Medulla oblongata (tissue), 1 donor: ENCODE data around the gene ZBTB5.
"Not testable (repeated sequence)": the region's sequence is repeated elsewhere in the genome, so short reads cannot be mapped to it uniquely, and the experiment has no call there.

Experiments used
- DNase-seq: peaks from one replicate; pipeline ENCODE4 v3.0.0-alpha.2; 2015; ENCODE audit errors: extremely low spot score

The ZBTB5 gene

GRCh38 chr9:37486616-37487548 is 21.6 kb upstream of the ZBTB5 start:
- peak; percentile 88 for DNase-seq

- DNase-seq: no peak
These were observed 21.0 kb upstream of the ZBTB5 start for GRCh38 chr9:37486256-37486615.

DNA sequence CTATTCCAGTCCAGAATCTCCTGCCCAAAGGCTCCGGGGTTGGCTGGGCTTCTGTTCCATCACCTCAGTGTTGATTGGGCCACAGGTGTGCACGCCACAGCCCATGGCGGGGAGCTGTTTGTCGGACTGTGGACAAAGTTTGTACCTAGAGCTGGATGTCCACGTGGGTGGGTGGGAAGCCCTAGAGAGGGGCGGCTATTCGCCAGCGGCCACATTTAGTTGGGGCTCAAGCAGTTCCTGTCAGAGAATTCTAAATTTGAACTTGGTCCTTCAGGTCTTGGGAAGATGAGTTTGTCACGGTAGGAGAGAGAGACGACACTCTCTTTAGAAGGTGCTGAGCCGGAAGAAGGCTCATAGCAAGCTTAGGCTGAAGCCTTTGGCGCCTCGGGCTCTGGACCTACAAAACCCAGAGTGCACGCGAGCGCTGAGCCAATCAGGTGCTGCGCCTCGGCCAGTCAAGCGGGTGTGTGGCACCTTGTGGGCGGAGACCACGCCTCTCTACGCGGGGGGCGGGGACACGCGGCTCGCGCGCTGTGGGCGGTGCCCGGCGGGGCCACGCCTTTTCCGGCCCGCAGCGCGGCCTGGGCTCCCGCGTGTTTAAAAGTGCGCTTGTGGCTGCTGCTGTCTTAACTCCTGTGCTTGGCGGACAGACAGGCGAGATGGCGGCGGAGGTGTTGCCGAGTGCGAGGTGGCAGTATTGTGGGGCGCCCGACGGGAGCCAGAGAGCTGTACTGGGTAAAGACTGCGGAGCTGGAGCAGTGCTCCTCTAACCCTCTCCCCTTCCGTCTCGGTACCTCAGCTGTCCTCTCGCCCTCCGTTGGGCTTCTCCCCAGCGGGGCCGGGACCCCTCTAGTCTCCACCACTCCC is 20.4 kb upstream of the ZBTB5 start, which contains the start of gene POLR1E:
Gene POLR1E, plus strand, starts transcription at position 560 of the 867 bp plus-strand sequence. Its CDS starts 100 bp downstream, at position 660.
- DNase-seq: peak; percentile 94

GRCh38 chr9:37480759-37481158 is 15.5 kb upstream of the ZBTB5 start:
- DNase-seq: no peak

DNA sequence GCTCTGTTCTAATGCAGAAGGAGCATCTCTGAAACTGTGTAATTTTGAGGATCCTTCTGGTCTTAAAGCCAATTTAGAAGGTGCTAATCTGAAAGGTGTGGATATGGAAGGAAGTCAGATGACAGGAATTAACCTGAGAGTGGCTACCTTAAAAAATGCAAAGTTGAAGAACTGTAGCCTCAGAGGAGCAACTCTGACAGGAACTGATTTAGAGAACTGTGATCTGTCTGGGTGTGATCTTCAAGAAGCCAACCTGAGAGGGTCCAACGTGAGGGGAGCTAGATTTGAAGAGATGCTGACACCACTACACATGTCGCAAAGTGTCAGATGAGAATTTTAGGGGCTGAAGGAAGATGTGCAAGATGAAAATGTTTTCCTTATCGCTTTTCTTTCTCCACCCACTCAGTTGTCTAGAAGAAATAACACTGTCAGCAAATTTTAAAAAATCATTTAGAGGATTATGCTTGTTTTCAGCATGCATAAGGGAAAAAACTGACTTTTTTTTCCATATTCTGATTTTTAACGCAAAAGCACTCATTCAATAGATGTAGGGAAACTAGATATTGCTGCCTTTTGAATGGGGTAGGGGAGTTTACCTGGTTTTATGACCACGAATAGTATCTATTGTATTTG is 12.9 kb upstream of the ZBTB5 start:
- DNase-seq: not testable (repeated sequence)

DNA sequence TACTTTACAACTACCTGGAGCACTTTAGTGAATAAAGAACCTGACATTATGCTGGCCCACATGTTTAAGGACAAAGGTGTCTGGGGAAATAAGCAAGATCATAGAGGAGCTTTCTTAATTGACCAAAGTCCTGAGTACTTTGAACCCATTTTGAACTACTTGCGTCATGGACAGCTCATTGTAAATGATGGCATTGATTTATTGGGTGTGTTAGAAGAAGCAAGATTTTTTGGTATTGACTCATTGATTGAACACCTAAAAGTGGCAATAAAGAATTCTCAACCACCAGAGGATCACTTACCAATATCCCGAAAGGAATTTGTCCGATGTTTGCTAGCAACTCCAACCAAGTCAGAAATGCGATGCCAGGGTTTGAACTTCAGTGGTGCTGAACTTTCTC is 12.2 kb upstream of the ZBTB5 start:
- not testable (repeated sequence) for DNase-seq

DNA sequence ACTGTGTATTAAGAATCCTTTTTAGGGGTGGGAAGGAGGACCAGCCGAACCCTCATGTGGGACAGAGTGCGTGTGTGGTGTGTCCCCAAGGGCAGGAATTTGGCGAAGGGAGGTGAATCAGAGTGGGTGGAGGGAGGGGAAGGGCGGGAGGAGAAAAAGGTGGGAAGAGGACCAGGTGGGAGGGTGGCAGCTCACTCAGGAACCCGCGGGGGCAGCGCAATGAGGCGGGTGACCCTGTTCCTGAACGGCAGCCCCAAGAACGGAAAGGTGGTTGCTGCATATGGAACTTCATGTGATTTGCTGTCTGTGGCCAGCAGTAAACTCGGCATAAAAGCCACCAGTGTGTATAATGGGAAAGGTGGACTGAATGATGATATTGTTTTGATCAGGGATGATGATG is 11.7 kb upstream of the ZBTB5 start:
- DNase-seq: no peak

- DNase-seq: no peak
These were observed 9.2 kb upstream of the ZBTB5 start for GRCh38 chr9:37474438-37474837.

DNA sequence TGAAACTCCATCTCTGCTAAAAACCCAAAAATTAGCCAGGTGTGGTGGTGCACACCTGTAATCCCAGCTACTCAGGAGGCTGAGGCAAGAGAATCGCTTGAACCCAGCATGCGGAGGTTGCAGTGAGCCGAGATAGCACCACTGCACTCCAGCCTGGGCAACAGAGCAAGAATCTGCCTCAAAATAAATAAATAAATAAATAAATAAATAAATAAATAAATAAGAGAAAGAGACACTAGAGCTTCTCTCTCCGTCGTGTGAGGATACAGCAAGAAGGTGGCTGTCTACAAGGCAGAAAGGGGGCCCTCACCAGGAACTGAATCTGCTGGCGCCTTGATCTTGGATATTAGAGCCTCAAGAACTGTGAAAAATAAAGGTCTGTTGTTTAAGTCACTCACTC is 8.7 kb upstream of the ZBTB5 start:
- DNase-seq: not testable (repeated sequence)

- peak; percentile 29 for DNase-seq
These were observed 6.9 kb upstream of the ZBTB5 start for GRCh38 chr9:37471942-37472684.

DNA sequence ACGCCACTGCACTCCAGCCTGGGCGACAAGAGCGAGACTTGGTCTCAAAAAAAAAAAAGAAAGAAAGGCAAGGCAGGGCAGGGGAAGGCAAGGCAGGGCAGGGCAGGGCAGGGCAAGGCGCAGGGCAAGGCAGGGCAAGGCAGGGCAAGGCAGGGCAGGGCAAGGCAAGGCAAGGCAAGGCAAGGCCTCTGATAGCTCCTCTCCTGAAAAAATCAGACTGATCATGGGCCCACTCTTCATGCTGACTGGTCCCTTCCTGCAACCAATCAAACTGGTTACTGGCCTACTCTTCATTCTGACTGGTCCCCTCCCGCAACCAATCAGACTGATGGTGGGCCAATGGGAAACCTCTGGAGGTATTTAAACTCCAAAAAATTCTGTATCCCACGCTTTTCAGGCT is 3.4 kb upstream of the ZBTB5 start:
- DNase-seq: no peak

- not testable (repeated sequence) for DNase-seq
These were observed 2.3 kb upstream of the ZBTB5 start for GRCh38 chr9:37467530-37467929.

GRCh38 chr9:37466037-37466709 is 923 bp upstream of the ZBTB5 start:
- DNase-seq: peak; percentile 63

- peak; percentile 71 for DNase-seq
These were observed 613 bp downstream of the ZBTB5 start for GRCh38 chr9:37464426-37465248.

GRCh38 chr9:37464006-37464405 is 1.2 kb downstream of the ZBTB5 start:
- no peak for DNase-seq

GRCh38 chr9:37456817-37457216 is 8.4 kb downstream of the ZBTB5 start:
- no peak for DNase-seq

GRCh38 chr9:37455884-37456647 is 9.2 kb downstream of the ZBTB5 start:
- DNase-seq: no peak

- DNase-seq: no peak
These were observed 11.0 kb downstream of the ZBTB5 start for GRCh38 chr9:37454238-37454637.

GRCh38 chr9:37453827-37454226 is 11.4 kb downstream of the ZBTB5 start:
- DNase-seq: no peak
